Measurements from ENCODE around the gene TMTC2. TPM values are rescaled to one million over a fixed set of nuclear protein-coding genes. Genes with fewer than 3 reads are reported as not detected.

The TMTC2 gene
- total RNA-seq: 14.4 and 19.8 TPM in 2 replicates

GRCh38 chr12:82686168-82687020, at the start of gene TMTC2:
TMTC2 (plus strand) TSS chr12:82686906.

Small RNA genes lying within 50 kb of the gene (small RNA-seq; reads per million reads assigned to genes)
- gene RNU6-977P: not detected

Data from articular chondrocyte of knee joint (primary cell).